GM18502 (cell line): ENCODE data around the gene AFG3L2.
"Not testable (repeated sequence)": the region's sequence is repeated elsewhere in the genome, so short reads cannot be mapped to it uniquely, and the experiment has no call there.

Experiments
- ATAC-seq: cut with Tn5 transposase; IDR thresholded peaks from one replicate; pipeline ENCODE4 v1.9.1; 2021; ENCODE audit warnings: mild to moderate bottlenecking; ENCODE audit not compliant: unreplicated experiment, poor library complexity

Gene AFG3L2

DNA sequence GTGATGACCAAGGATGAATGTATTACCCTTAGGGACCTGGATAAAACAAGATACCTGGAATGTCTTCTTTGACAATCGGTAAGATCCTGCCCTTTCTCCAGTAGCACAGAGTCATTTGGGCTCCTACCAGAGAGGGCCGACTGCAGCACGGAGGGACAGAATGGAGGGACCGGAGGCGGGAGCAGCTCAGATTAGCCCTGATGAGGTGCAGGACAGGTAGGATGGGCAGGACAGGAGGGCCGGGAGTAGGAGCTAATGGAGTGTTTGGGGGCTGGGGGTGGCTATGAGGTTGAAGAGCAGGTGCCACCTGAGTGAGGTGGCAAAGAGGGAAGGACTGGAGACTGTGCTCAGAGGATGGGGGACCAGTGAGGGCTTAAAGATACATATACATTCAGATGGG lies 20.8 kb upstream of the AFG3L2 start:
- ATAC-seq, result no peak

DNA sequence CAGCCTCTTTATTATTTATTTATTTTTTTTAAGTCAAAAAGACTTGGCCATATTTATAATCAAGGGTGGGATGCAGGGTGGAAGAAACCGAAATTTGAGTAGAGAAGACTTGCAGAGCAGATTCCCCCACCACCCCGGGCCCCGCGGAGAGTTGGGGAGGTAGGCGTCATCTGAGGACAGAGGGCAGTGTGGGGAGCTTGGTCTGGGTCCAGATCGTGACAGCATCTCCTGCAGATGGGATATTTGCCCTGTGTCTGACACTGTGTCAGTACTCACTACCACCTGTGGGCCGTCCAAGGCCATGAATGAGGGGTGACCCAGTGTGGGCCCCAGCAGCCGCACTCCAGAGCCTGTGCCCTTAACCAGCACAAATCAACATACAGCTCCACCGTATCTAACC lies 20.2 kb upstream of the AFG3L2 start:
- no peak for ATAC-seq

DNA sequence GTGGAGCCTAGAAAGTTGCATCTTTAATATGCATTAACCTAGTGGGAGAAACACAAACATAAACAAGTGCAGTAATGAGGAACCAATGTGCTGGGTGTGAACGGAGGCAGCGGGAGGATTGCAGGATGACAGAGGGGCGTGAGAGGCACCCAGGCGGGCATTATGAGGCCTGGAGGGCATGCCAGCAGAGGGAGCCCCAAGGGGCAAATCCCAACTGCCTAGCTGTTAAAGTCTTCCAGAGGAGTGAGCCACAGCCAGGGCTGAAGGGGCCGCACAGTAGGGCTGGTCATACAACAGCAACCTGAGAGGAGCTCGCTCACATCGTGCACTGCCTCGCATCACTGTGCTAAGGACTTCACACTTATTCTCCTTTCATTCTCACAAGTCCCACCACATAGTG lies 17.4 kb upstream of the AFG3L2 start:
- ATAC-seq, result no peak

DNA sequence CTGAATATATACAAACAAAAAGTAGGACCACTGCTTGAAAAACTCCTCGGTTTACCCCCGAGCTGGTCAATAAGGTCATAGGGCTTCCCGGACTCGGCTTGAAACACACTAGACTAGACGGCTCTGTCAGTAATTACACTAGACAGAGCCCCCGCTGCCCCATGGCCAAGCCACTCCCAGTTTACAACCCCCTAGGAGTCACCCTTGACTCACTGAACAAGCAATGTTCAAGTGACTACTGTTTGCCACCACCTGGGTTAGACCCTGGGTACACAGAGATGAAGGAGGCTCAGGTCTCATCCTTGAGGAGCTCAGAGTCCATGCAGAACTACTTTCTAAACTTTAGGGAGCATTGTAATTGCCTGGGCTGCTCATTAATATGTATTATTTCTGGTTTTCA lies 17.0 kb upstream of the AFG3L2 start:
- ATAC-seq, result no peak

DNA sequence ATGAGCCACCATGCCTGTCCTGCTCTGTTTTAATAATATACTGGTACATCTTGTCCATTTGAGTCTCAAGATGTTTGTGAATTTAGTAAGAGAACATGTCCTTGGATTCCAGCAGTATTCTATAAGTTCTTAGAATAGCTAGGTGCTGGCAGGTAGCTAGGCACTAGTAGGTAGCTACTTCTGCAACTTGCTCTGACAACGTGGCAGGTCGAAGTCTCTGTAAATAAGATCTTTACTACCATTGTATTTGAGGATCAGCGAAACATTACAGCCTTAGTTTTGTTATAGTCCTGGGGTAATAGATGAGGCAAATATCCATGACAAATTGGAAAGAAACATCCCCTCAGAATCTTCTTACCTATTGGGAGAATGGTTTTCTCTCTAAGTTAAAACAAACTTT lies 16.5 kb upstream of the AFG3L2 start:
- no peak for ATAC-seq

DNA sequence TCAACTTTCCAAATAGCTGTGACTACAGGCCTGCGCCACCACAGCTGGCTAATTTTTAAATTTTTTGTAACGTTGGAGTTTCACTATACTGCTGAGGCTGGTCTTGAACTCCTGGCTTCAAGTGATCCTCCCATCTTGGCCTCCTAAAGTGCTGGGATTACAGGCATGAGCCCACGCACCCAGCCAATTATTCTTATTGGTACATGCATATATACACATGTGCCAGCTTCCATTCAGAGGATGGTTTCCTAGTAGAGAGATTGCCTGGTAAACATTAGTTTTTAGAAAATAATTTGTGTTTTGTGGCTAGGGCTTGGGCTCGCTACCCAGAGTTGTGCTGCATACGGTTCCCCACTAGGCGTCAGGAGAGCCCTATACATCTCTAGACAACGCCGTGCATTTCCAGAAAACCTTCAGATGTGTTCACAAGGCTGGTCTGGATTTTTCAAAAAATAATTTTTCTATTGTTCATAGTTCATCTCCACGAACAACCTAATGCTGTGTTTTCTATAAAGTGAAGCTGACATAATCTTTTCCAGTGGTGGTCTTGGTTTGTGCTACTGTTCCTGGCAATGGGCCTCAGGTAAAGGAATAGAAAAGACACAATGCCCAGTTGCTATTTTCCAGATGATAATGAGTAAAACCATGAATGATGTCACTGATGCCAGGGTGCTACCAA lies 14.6 kb upstream of the AFG3L2 start:
- ATAC-seq, result peak; percentile 71

DNA sequence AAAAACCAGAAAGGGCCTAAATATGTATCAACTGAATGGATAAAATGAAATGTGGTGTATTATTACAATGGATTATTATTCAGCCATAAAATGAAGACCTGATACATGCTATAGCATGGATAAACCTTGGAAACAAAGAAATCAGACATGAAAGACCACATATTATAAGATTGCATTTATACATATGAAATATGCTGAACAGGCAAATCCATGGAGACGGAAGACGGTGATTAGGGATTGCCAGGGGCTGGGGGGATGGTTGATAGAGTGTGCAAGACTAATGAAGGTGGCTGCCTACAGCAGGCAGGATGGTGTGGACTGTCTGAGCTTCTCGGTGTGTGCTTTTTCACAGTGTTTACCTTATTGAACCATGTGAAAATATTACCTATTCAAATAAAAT lies 11.4 kb upstream of the AFG3L2 start:
- no peak for ATAC-seq

DNA sequence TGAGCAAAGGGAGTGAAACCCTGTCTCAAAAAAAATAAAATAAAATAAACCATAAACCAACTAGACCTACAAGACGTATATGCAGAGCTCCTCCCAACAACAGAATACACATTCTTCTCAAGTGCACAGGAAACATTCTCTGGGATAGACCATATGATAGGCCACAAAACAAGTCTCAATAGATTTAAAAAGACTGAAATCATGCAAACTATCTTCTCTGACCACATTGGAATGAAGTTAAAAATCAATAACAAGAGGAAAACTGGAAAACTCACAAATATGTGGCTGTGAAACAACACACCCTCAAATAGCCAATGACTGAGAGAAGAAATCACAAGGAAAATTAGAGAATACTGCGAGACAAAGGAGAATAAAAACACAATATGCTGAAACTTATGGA lies 7.2 kb upstream of the AFG3L2 start:
- no peak for ATAC-seq

DNA sequence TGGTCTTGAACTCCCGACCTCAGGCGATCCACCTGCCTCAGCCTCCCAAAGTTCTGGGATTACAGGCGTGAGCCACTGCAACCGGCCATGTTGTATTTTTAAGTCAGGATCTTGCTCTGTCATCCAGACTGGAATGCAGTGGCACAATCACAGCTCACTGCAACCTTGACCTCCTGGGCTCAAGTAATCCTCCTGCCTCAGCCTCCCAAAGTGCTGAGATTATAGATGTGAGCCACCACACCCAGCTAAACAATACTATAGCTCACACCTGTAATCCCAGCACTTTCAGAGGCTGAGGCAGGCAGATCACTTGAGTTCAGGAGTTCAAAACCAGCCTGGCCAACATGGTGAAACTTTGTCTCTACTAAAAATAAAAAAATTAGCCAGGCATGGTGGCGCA lies 6.7 kb upstream of the AFG3L2 start:
- ATAC-seq, result not testable (repeated sequence)

DNA sequence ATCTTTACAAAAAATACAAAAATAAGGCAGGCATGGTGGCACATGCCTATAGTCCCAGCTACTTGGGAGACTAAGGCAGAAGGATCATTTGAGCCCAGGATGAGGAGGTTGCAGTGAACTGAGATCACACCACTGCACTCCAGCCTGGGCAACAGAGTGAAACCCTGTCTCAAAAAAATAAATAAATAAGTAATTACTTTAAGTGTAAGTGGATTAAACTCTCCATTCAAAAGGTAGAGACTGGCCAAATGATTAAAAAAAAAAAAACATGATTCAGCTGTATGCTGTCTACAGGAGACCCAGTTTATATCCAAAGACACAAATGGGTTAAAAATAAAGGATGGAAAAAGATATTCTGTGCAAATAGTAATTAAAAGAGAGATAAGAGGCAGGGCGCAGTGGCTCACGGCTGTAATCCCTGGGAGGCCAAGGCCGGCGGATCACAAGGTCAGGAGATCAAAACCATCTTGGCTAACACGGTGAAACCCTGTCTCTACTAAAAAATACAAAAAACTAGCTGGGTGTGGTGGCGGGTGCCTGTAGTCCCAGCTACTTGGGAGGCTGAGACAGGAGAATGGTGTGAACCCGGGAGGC lies 5.3 kb upstream of the AFG3L2 start:
- ATAC-seq, result not testable (repeated sequence)

DNA sequence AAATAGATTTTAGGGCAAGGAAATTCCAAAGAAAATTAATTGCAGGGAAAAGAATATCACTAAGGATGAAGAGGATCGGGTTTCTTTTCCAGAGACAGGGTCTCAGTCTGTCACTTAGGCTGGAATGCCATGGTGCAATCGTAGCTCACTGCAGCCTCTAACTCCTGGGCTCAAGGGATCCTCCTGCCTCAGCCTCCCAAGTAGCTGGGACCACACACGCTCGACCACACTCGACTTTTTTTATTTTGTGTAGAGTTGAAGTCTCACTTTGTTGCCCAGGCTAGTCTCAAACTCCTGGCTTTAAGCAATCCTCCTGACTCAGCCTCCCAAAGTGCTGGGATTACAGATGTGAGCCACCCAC lies 1.2 kb upstream of the AFG3L2 start:
- ATAC-seq, result not testable (repeated sequence)

DNA sequence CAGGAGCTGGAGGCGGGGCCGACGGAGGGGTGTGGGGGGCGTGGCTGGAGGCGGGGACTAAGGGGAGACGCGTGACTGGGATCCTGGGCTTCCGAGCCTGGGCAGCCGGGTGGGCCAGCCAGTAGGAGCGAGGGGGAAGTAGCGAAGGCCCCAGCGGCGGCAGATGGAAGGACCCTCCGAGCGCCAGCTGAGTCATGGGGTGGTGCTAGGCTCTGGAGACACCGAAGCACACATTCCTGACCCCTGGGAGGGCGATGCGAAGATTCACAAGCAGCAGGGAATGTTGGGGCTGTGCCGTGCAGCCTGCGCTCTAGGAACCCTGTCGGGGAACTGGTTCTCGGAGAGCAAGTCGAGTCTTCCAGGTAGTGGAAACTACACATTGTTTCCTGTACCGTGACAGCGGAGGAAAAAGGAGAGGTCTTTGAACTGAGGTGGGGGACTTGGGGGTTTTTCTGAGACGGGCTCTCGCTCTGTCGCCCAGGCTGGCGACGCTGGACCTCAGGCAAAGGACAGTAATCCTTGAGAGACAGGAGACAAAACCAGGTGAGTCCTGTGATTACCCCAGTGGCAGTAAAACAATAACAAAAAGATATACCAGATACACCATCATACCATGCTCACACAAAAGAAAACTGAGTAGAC lies 650 bp upstream of the AFG3L2 start:
- peak; percentile 63 for ATAC-seq

DNA sequence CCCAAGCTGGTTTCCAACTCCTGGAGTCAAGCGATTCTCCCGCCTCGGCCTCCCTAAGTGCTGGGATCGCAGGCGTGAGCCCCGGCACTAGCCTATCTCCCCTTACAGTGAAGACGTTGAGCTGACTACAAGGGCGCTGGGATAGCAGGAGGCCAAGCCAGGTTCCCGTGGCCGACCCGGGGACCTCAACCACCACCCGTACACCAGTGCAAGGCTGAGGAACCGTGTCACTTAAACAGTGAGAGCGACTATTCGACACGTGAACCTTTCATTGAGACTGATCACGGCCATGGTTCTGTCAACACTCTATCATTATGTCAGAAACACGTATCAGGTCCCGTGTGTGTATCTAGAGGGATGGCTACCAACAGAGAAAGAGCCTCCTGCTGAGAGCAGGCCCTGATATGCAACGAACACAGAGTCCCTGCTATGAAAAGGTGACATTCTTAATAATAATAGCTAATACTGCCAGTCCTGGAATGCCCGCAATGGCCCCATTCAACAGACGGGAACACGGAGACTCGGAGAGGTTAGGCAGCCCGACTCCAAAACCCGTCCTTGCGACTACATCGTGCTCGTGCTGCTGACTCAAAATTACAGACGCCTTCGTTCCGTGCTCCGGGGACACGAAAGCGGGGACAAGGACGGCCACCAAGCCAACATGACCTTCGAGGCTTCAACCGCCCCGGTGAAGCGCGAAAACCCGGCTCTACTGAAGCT lies 833 bp downstream of the AFG3L2 start:
- ATAC-seq, result no peak

DNA sequence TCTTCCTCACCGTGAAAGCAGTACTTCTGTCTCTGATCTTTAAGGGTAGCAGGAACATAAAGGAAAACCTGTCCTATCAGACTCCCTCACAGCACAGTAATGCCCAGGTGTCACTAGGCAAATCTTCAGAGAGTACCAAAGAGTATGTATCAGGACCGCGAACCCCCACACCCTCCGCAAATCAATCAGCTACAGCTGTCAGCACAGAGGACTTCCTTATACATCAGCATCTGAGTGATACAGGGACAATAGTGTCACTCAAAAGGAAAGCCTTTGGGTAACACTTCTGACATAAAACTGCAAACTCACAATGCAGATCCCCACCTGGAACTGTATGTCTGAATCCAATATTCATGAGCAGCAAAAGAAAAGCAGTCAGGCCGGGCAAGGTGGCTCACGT lies 2.6 kb downstream of the AFG3L2 start:
- no peak for ATAC-seq

DNA sequence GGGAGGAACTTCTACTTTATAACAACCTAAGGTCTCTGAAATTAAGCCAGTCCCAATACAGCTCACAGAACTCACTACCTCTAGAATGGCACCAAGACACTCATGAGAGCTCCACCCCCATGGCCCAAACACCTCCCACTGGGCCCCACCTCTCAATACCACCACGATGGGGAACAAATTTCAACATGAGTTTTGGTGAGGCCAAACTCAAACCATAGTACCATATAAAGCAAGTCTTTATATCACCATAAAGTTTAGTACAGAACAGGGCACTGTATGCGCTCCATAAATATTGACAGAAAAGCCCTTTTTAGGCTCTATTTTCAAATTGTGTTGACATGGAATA lies 3.3 kb downstream of the AFG3L2 start:
- ATAC-seq, result no peak

DNA sequence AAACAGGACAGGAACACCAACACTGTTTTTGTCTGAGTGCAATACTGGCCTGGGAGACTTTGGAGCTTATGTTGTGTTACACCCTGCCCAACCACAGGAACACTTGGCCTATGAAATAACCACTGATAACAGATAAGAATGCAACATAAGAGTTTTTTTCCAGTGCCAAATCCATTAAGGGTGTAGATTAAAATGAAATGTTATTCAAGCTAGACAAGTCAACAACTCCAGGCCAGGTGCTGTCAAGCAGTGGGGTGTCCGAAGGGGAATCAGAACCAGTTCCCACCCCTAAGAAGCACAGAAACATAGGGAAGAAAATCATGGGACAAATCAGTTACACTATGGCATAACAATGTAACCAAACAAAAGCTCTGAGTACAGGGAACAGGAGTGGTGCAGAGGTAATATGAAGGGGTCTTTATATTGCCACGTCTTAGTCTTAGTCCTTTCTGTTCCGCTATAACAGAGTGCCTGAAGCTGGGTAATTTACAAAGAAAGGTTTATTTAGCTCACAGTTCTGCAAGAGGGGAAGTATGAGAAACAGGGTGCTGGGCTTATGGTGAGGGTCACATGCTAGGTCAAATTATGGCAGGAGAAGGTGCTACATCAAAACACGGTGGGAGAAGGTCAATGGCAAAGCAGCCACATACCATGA lies 3.8 kb downstream of the AFG3L2 start:
- no peak for ATAC-seq

DNA sequence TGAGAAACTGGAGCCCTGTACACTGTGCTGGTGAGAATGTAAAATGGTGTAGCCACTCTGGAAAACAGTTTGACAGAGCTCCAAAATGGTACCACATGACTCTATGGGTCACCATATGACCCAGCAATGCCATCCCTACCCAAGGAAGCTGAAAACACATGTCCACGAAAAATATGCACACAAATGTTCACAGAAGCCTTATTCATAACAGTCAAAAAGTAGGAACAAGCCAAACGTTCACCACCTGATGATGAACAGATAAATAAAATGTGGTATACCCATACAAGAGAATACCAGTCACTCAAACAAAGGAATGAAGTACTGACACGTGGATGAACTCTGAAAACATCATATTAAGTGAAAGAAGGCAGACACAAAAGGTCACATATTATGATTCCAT lies 4.6 kb downstream of the AFG3L2 start:
- ATAC-seq, result no peak

DNA sequence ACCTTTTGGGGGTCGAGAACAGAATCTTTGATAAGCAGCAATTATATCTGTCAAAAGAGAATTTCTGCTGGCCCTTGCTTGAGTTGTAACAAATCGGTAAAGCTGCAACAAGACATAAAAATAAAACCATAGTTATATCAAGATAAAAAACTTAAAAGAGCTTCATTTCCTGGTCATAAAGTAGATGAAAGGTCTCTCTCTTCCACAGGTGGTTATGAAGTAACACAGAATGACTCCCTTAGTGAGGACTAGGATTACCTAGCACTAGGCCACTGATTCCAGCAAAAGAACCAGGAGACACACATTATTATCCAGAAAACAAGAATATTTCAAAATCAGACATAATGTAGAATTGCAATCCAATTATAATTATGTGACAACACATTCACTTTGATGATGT lies 5.4 kb downstream of the AFG3L2 start:
- ATAC-seq, result no peak

DNA sequence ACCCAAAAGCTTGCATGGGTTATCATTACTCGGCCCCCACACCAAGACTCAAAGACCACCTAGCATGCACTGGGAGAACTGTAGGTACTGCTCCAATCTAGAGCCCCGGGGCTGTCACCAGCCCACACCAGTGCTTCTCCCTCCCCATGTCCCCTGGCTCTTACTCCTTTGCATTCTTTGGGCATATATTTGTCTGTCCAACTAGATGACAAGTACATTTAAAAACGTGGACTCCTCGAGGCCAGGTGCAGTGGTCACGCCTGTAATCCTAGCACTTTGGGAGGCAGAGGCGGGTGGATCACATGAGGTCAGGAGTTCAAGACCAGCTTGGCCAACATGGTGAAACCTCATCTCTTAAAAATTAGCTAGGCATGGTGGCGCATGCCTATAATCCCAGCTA lies 7.8 kb downstream of the AFG3L2 start:
- no peak for ATAC-seq

DNA sequence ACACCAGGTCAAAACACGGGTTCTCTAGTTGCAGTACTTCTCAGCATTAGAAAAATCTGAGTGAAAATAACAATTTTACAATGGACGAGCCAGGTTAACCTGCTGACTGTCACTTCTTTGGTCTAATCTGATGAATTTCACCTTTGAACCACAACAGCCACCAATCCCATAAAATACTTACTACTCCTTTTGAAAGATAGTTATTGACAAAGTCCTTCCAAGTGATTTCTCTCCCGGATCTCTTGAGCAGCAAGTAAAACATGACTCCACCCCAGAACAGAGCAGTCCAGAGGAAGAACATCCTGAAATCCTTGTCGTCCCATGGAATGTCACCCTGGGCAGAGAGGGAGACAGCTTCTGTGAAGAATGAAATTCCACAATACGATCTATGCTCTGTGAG lies 10.2 kb downstream of the AFG3L2 start:
- no peak for ATAC-seq

DNA sequence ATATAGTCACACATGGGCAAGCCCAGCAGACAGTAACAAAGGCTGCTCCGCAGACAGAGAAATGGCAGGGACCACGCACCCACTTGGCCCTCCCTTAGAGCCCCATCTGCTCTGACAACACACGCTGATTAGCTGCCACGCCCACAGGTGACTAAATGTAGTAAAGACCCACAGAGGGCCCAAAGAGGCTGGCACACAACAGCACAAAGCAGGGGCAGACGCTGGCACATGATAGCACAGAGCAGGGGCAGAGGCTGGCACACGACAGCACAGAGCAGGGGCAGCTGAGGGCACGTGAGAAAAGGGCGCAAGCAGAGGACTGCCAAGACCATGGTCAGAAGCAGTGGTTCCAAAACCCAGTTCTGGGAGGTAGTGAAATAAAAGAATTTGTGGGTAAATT lies 10.6 kb downstream of the AFG3L2 start:
- ATAC-seq, result no peak
